HEK293 (cell line): ENCODE results near the gene HOXD10.

Source experiments
- CTCF ChIA-PET: fragments of 350-600 bp; formaldehyde crosslinking; extraction: SDS; loops from one replicate; lab custom pipeline; 2021; ENCODE audit warnings: antibody characterized with exemption; lab: Yijun Ruan, JAX
- POLR2A ChIA-PET: fragments of 300-600 bp; formaldehyde crosslinking; extraction: SDS; loops from one replicate; lab custom pipeline; 2020; ENCODE audit warnings: antibody characterized with exemption, inconsistent platforms; lab: Yijun Ruan, JAX
- H3K27ac ChIP-seq: fragments of 200-500 bp; sonication (Bioruptor generic); 2 replicates; pipeline ENCODE4 v1.5.1; 2014; ENCODE audit warnings: low read depth, low read length, control low read depth, inconsistent platforms; ENCODE audit errors: extremely low read depth
- H3K36me3 ChIP-seq, 2 experiments: fragments of 200-500 bp in 1 of 2; sonication (Bioruptor generic) in 1 of 2; 1 replicate in 1 of 2; 2 replicates in 1 of 2; pipeline ENCODE4 v1.5.1; 2014 to 2017; ENCODE audit warnings: inconsistent platforms in 2 of 2, low read length in 2 of 2; ENCODE audit not compliant: control insufficient read depth in 2 of 2, insufficient read depth in 1 of 2
- H3K4me1 ChIP-seq: fragments of 200-500 bp; sonication (Bioruptor generic); 2 replicates; pipeline ENCODE4 v1.5.1; 2014; ENCODE audit warnings: mild to moderate bottlenecking, low read length, inconsistent platforms; ENCODE audit not compliant: control insufficient read depth, insufficient read depth
- H3K4me3 ChIP-seq: 2 replicates; pipeline ENCODE4 v1.5.1; 2011; ENCODE audit warnings: low read depth, mild to moderate bottlenecking, control low read depth, low read length, moderate library complexity
- H3K9me3 ChIP-seq: fragments of 200-500 bp; sonication (Bioruptor generic); 2 replicates; pipeline ENCODE4 v1.5.1; 2014; ENCODE audit warnings: low read depth, low read length, inconsistent platforms; ENCODE audit not compliant: control insufficient read depth, insufficient read depth
- BCL11B ChIP-seq: fragments of 450-650 bp; formaldehyde crosslinking; IDR thresholded peaks from 2 replicates; pipeline ENCODE4 v1.5.1; 2016; ENCODE audit warnings: low read depth, missing biosample characterization, missing genetic modification characterization
- GLI2 ChIP-seq: fragments of 450-650 bp; formaldehyde crosslinking; IDR thresholded peaks from 2 replicates; pipeline ENCODE4; 2017; ENCODE audit warnings: missing biosample characterization, missing genetic modification characterization, low read depth, borderline replicate concordance
- HIC1 ChIP-seq: fragments of 450-650 bp; formaldehyde crosslinking; IDR thresholded peaks from 2 replicates; pipeline ENCODE4 v1.5.1; 2016; ENCODE audit warnings: missing biosample characterization, missing genetic modification characterization
- OVOL3 ChIP-seq: fragments of 450-650 bp; formaldehyde crosslinking; IDR thresholded peaks from 2 replicates; pipeline ENCODE4 v1.5.1; 2016; ENCODE audit warnings: missing biosample characterization, missing genetic modification characterization
- RBAK ChIP-seq: fragments of 450-650 bp; formaldehyde crosslinking; IDR thresholded peaks from 2 replicates; pipeline ENCODE4 v1.5.1; 2016; ENCODE audit warnings: missing biosample characterization, missing genetic modification characterization
- ZFP3 ChIP-seq: fragments of 450-650 bp; formaldehyde crosslinking; IDR thresholded peaks from 2 replicates; pipeline ENCODE4 v1.5.1; 2016; ENCODE audit warnings: low read depth, missing biosample characterization, missing genetic modification characterization
- ZNF133 ChIP-seq: fragments of 450-650 bp; formaldehyde crosslinking; IDR thresholded peaks from 2 replicates; pipeline ENCODE4 v1.5.1; 2016; ENCODE audit warnings: missing biosample characterization, missing genetic modification characterization
- ZNF138 ChIP-seq: fragments of 450-650 bp; formaldehyde crosslinking; IDR thresholded peaks from 2 replicates; pipeline ENCODE4 v1.5.1; 2016; ENCODE audit warnings: missing biosample characterization, missing genetic modification characterization, borderline replicate concordance
- ZNF146 ChIP-seq: fragments of 450-650 bp; formaldehyde crosslinking; IDR thresholded peaks from 2 replicates; pipeline ENCODE4 v1.5.1; 2016; ENCODE audit warnings: missing biosample characterization, missing genetic modification characterization
- ZNF157 ChIP-seq: fragments of 450-650 bp; formaldehyde crosslinking; IDR thresholded peaks from 2 replicates; pipeline ENCODE4 v1.5.1; 2016; ENCODE audit warnings: missing biosample characterization, missing genetic modification characterization
- ZNF169 ChIP-seq: fragments of 450-650 bp; formaldehyde crosslinking; IDR thresholded peaks from 2 replicates; pipeline ENCODE4 v1.5.1; 2016; ENCODE audit warnings: missing biosample characterization, missing genetic modification characterization
- ZNF202 ChIP-seq: fragments of 450-650 bp; formaldehyde crosslinking; IDR thresholded peaks from 2 replicates; pipeline ENCODE4 v1.5.1; 2016; ENCODE audit warnings: missing biosample characterization, missing genetic modification characterization, borderline replicate concordance
- ZNF223 ChIP-seq: fragments of 450-650 bp; formaldehyde crosslinking; IDR thresholded peaks from 2 replicates; pipeline ENCODE4 v1.5.1; 2016; ENCODE audit warnings: missing biosample characterization, missing genetic modification characterization
- ZNF37A ChIP-seq: fragments of 450-650 bp; IDR thresholded peaks from 2 replicates; pipeline ENCODE4 v1.5.1; 2018; ENCODE audit warnings: missing biosample characterization, missing genetic modification characterization
- ZNF48 ChIP-seq: fragments of 450-650 bp; formaldehyde crosslinking; IDR thresholded peaks from 2 replicates; pipeline ENCODE4 v1.5.1; 2016; ENCODE audit warnings: missing biosample characterization, missing genetic modification characterization
- ZNF513 ChIP-seq: fragments of 450-650 bp; IDR thresholded peaks from 2 replicates; pipeline ENCODE4 v1.5.1; 2018; ENCODE audit warnings: missing biosample characterization, missing genetic modification characterization
- ZNF571 ChIP-seq: fragments of 450-650 bp; formaldehyde crosslinking; IDR thresholded peaks from 2 replicates; pipeline ENCODE4 v1.5.0; 2017; ENCODE audit warnings: missing biosample characterization, missing genetic modification characterization
- ZNF626 ChIP-seq: fragments of 450-650 bp; sonication (Bioruptor Pico); formaldehyde crosslinking; IDR thresholded peaks from 2 replicates; pipeline ENCODE4 v1.5.1; 2018; ENCODE audit warnings: missing biosample characterization, missing genetic modification characterization, inconsistent platforms
- ZNF658 ChIP-seq: fragments of 450-650 bp; formaldehyde crosslinking; IDR thresholded peaks from 2 replicates; pipeline ENCODE4; 2016; ENCODE audit warnings: missing biosample characterization, missing genetic modification characterization
- ZNF677 ChIP-seq: fragments of 450-650 bp; IDR thresholded peaks from 2 replicates; pipeline ENCODE4 v1.5.0; 2018; ENCODE audit warnings: missing biosample characterization, mild to moderate bottlenecking, missing genetic modification characterization, moderate library complexity
- ZNF76 ChIP-seq: fragments of 450-650 bp; formaldehyde crosslinking; IDR thresholded peaks from 2 replicates; pipeline ENCODE4; 2016; ENCODE audit warnings: low read depth, missing biosample characterization, missing genetic modification characterization, borderline replicate concordance
- ZSCAN5A ChIP-seq: fragments of 450-650 bp; formaldehyde crosslinking; IDR thresholded peaks from 2 replicates; pipeline ENCODE4 v1.5.1; 2016; ENCODE audit warnings: missing biosample characterization, missing genetic modification characterization

Gene HOXD10

GRCh38 chr2:176114120-176114929, 2.3 kb upstream of the HOXD10 start:
- ChIA-PET CTCF (interaction anchor here (0.7 to 2.2 kb wide), 2 partner anchors 12 to 503 kb away, joined by 4 to 8 read pairs; no protein-coding TSS in a partner anchor), POLR2A (interaction anchor here (1.7 kb wide), 1 partner anchor 10 kb away, joined by 6 read pairs; no protein-coding TSS in a partner anchor)
- Histone ChIP-seq H3K9me3 (no peaks in the 10 kb centered on the region), H3K27ac (no peak overlapping the region), H3K36me3 (peaks cover 21 to 99% of the 10 kb centered on the region in 2 experiments; a peak in 2 of 3 replicates), H3K4me1 (0 out of 2 replicates have a peak, but pooled peaks cover 2% of the 10 kb centered on the region), H3K4me3 (no peak overlapping the region)
- TF ChIP-seq ZNF513 (no peak), ZNF626 (tag by site-specific recombination) (no peak), GLI2 (tag by site-specific recombination) (no peak), ZNF157 (tag by site-specific recombination) (no peak), BCL11B (tag by site-specific recombination) (no peak), ZNF48 (tag by site-specific recombination) (no peak), ZNF202 (tag by site-specific recombination) (no peak), ZNF658 (tag by site-specific recombination) (no peak), ZNF571 (tag by site-specific recombination) (no peak), ZNF169 (tag by site-specific recombination) (no peak)

- TF ChIP-seq ZNF658 (tag by site-specific recombination) (no peak), ZNF133 (no peak), RBAK (tag by site-specific recombination) (no peak), HIC1 (no peak)
- H3K27ac ChIP-seq = no peak overlapping the region
- no peak overlapping the region for H3K4me3 ChIP-seq
- CTCF ChIA-PET = interaction anchor here (0.7 to 0.9 kb wide), 2 partner anchors 12 to 551 kb away, joined by 3 to 4 read pairs; no protein-coding TSS in a partner anchor
- peaks cover 26 to 99% of the 10 kb centered on the region in 2 experiments; a peak in 2 of 3 replicates for H3K36me3 ChIP-seq
- no peaks in the 10 kb centered on the region for H3K9me3 ChIP-seq
- POLR2A ChIA-PET = no interaction called here
- no peaks in the 10 kb centered on the region for H3K4me1 ChIP-seq
These were observed 1.5 kb upstream of the HOXD10 start for GRCh38 chr2:176114930-176115625.

- Histone ChIP-seq H3K4me3 (no peak overlapping the region), H3K36me3 (peaks cover 14 to 99% of the 10 kb centered on the region in 2 experiments; a peak in 2 of 3 replicates), H3K4me1 (no peaks in the 10 kb centered on the region), H3K27ac (peak overlapping the region; percentile 34; the same call in 1 of the 2 replicates), H3K9me3 (no peaks in the 10 kb centered on the region)
- TF ChIP-seq ZNF37A (tag by site-specific recombination) = no peak
- no peak for TF ChIP-seq ZNF138 (tag by site-specific recombination)
- TF ChIP-seq OVOL3 (tag by site-specific recombination) = no peak
- no peak for TF ChIP-seq ZNF677 (tag by site-specific recombination)
- TF ChIP-seq ZNF571 (tag by site-specific recombination) = no peak
- TF ChIP-seq ZNF48 (tag by site-specific recombination) = no peak
- no peak for TF ChIP-seq ZFP3 (tag by site-specific recombination)
- no peak for TF ChIP-seq ZSCAN5A (tag by site-specific recombination)
- TF ChIP-seq ZNF76 (tag by site-specific recombination) = no peak
- TF ChIP-seq ZNF223 (tag by site-specific recombination) = no peak
- TF ChIP-seq ZNF146 = no peak
- ChIA-PET POLR2A (no interaction called here), CTCF (interaction anchor here (0.9 to 1.0 kb wide), 2 partner anchors 10 to 701 kb away, joined by 3 to 4 read pairs; no protein-coding TSS in a partner anchor)
These were observed 714 bp downstream of the HOXD10 start for GRCh38 chr2:176117162-176117822.
